Measurements from ENCODE around the gene C1QC.

DNA sequence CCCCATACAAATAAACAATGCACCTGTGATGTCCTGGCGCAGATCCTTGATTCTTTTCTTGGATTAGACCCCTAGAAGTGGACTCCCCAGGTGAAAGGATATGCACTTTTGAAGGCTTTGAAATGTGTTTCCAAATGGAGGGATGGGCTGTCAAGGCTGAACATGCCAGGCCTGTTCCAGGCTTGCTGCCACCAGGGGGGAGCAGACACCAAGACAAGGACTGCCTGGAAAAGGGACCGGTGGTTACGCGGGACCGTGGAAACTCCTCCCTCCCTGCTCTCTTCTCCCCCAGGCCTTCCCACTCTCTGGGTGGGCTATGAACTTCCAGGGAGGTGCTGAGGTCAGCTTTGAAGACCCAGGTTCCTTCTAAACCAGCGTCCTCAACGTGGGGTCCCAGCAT lies 22.3 kb downstream of the C1QC start:
- TF ChIP-seq, protein P1, sequence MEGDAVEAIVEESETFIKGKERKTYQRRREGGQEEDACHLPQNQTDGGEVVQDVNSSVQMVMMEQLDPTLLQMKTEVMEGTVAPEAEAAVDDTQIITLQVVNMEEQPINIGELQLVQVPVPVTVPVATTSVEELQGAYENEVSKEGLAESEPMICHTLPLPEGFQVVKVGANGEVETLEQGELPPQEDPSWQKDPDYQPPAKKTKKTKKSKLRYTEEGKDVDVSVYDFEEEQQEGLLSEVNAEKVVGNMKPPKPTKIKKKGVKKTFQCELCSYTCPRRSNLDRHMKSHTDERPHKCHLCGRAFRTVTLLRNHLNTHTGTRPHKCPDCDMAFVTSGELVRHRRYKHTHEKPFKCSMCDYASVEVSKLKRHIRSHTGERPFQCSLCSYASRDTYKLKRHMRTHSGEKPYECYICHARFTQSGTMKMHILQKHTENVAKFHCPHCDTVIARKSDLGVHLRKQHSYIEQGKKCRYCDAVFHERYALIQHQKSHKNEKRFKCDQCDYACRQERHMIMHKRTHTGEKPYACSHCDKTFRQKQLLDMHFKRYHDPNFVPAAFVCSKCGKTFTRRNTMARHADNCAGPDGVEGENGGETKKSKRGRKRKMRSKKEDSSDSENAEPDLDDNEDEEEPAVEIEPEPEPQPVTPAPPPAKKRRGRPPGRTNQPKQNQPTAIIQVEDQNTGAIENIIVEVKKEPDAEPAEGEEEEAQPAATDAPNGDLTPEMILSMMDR (IDR thresholded peaks at IDR 0.05 in 2 of 3, conservative IDR thresholded peaks at IDR 0.05 in 1 of 3; ENCODE audit: borderline replicate concordance in 1 of 3, insufficient read depth in 1 of 3, low read depth in 2 of 3, low read length in 2 of 3): peak; percentile 67 to 78 (median 72); a peak in 5 of 6 replicates
- TF ChIP-seq POLR2A (IDR thresholded peaks at IDR 0.05; ENCODE audit: borderline replicate concordance, extremely low read depth, insufficient read depth, insufficient read length) (no peak), ZNF274 (IDR thresholded peaks at IDR 0.05; ENCODE audit: low read depth, low read length) (no peak), EGR1 (IDR thresholded peaks at IDR 0.05; ENCODE audit: low read depth) (no peak), EZH2phosphoT487 (IDR thresholded peaks at IDR 0.05; ENCODE audit: borderline replicate concordance) (no peak), POLR2AphosphoS5 (IDR thresholded peaks at IDR 0.05; ENCODE audit: low read depth, low read length) (no peak), CEBPB (IDR thresholded peaks at IDR 0.05; ENCODE audit: low read depth) (no peak), ZFX (IDR thresholded peaks at IDR 0.05) (no peak)
